H9 (cell line): ENCODE data around the gene GRID2. TPM values are rescaled to one million over a fixed set of nuclear protein-coding genes. Genes with fewer than 3 reads are reported as not detected.

ENCODE experiments used
- DNase-seq: peaks from one replicate; pipeline ENCODE4 v3.0.0-alpha.2; 2017
- H2AFZ ChIP-seq: one replicate; pipeline ENCODE4 v1.6.1; 2013; ENCODE audit warnings: mild to moderate bottlenecking, low read length, control low read depth, moderate library complexity
- H2AK5ac ChIP-seq: 2 replicates; pipeline ENCODE4 v1.6.1; 2013; ENCODE audit warnings: low read length, control low read depth, mixed read lengths; ENCODE audit not compliant: insufficient read length
- H2BK120ac ChIP-seq: one replicate; pipeline ENCODE4 v1.6.1; 2013; ENCODE audit warnings: low read depth, mild to moderate bottlenecking, low read length, control low read depth, inconsistent platforms; ENCODE audit not compliant: poor library complexity, severe bottlenecking
- H2BK12ac ChIP-seq: 2 replicates; pipeline ENCODE4 v1.6.1; 2013; ENCODE audit warnings: low read length, control low read depth, mixed read lengths, low read depth; ENCODE audit not compliant: insufficient read length
- H2BK15ac ChIP-seq: 2 replicates; pipeline ENCODE4 v1.6.1; 2013; ENCODE audit warnings: low read depth, low read length, control low read depth
- H2BK20ac ChIP-seq: one replicate; pipeline ENCODE4 v1.6.1; 2013; ENCODE audit warnings: low read depth, mild to moderate bottlenecking, low read length, control low read depth, inconsistent platforms; ENCODE audit not compliant: poor library complexity, severe bottlenecking
- H2BK5ac ChIP-seq: 2 replicates; pipeline ENCODE4 v1.6.1; 2013; ENCODE audit warnings: low read length, control low read depth, mixed read lengths; ENCODE audit not compliant: insufficient read length
- H3K14ac ChIP-seq: 2 replicates; pipeline ENCODE4 v1.6.1; 2013; ENCODE audit warnings: low read length, control low read depth; ENCODE audit not compliant: insufficient read depth
- H3K18ac ChIP-seq: 2 replicates; pipeline ENCODE4 v1.6.1; 2013; ENCODE audit warnings: low read depth, mild to moderate bottlenecking, mixed read lengths, low read length, control low read depth; ENCODE audit not compliant: insufficient read length
- H3K23ac ChIP-seq: 2 replicates; pipeline ENCODE4 v1.6.1; 2013; ENCODE audit warnings: low read length, control low read depth, mixed read lengths, low read depth; ENCODE audit not compliant: insufficient read length
- H3K23me2 ChIP-seq: 2 replicates; pipeline ENCODE4 v1.6.1; 2013; ENCODE audit warnings: low read depth, mild to moderate bottlenecking, mixed read lengths, low read length, control low read depth; ENCODE audit not compliant: insufficient read length, poor library complexity, severe bottlenecking
- H3K27ac ChIP-seq: 2 replicates; pipeline ENCODE4 v1.5.1; 2013; ENCODE audit warnings: low read length, control low read depth, mixed read lengths, low read depth; ENCODE audit not compliant: insufficient read length
- H3K27me3 ChIP-seq: 2 replicates; pipeline ENCODE4 v1.6.1; 2013; ENCODE audit warnings: low read length, control low read depth, inconsistent platforms; ENCODE audit not compliant: insufficient read depth
- H3K4ac ChIP-seq: 2 replicates; pipeline ENCODE4 v1.6.1; 2013; ENCODE audit warnings: low read depth, mild to moderate bottlenecking, control low read depth, inconsistent platforms, low read length, moderate library complexity
- H3K4me1 ChIP-seq: 2 replicates; pipeline ENCODE4 v1.6.1; 2013; ENCODE audit warnings: low read length, control low read depth, inconsistent platforms; ENCODE audit not compliant: insufficient read depth
- H3K4me2 ChIP-seq: 2 replicates; pipeline ENCODE4 v1.6.1; 2013; ENCODE audit warnings: low read length, control low read depth, mixed read lengths; ENCODE audit not compliant: insufficient read length, insufficient read depth
- H3K56ac ChIP-seq: 2 replicates; pipeline ENCODE4 v1.6.1; 2013; ENCODE audit warnings: low read depth, mild to moderate bottlenecking, mixed read lengths, low read length, control low read depth; ENCODE audit not compliant: insufficient read length
- H3K79me1 ChIP-seq: 2 replicates; pipeline ENCODE4 v1.6.1; 2013; ENCODE audit warnings: low read depth, mild to moderate bottlenecking, moderate library complexity, low read length, control low read depth, inconsistent platforms; ENCODE audit not compliant: insufficient read depth, poor library complexity, severe bottlenecking
- H3K79me2 ChIP-seq: 2 replicates; pipeline ENCODE4 v1.6.1; 2013; ENCODE audit warnings: low read length, control low read depth, inconsistent platforms; ENCODE audit not compliant: insufficient read depth
- H3K9ac ChIP-seq: 2 replicates; pipeline ENCODE4 v1.6.1; 2013; ENCODE audit warnings: low read length, control low read depth, mixed read lengths; ENCODE audit not compliant: insufficient read length; ENCODE audit errors: extremely low read depth
- H3K9me3 ChIP-seq: one replicate; pipeline ENCODE4 v1.6.1; 2013; ENCODE audit warnings: low read depth, low read length, inconsistent platforms; ENCODE audit not compliant: control insufficient read depth
- H3T11ph ChIP-seq: one replicate; pipeline ENCODE4 v1.6.1; 2013; ENCODE audit warnings: mild to moderate bottlenecking, low read length, control low read depth, inconsistent platforms
- H4K20me1 ChIP-seq: one replicate; pipeline ENCODE4 v1.6.1; 2013; ENCODE audit not compliant: control insufficient read depth, insufficient read length, insufficient read depth
- H4K5ac ChIP-seq: 2 replicates; pipeline ENCODE4 v1.6.1; 2013; ENCODE audit warnings: low read depth, mild to moderate bottlenecking, mixed read lengths, low read length, control low read depth; ENCODE audit not compliant: insufficient read length
- H4K8ac ChIP-seq: replicated peaks from 2 replicates; pipeline ENCODE4 v1.6.1; 2013; ENCODE audit warnings: low read length, control low read depth, mixed read lengths, low read depth; ENCODE audit not compliant: insufficient read length
- H4K91ac ChIP-seq: 2 replicates; pipeline ENCODE4 v1.6.1; 2013; ENCODE audit warnings: low read depth, mild to moderate bottlenecking, moderate library complexity, mixed read lengths, low read length, control low read depth; ENCODE audit not compliant: insufficient read length
- H3K27ac Mint-ChIP-seq, 3 experiments: 2 replicates in 2 of 3; 3 replicates in 1 of 3; pipeline ENCODE4 v1.8.0; 2020 to 2021; ENCODE audit warnings: mixed read lengths in 3 of 3, mild to moderate bottlenecking in 1 of 3, moderate library complexity in 1 of 3
- H3K27me3 Mint-ChIP-seq: 2 replicates; pipeline ENCODE4 v1.8.0; 2021; ENCODE audit warnings: low read depth, mild to moderate bottlenecking, moderate library complexity, mixed read lengths
- H3K36me3 Mint-ChIP-seq, 3 experiments: 2 replicates in 2 of 3; 3 replicates in 1 of 3; pipeline ENCODE4 v1.8.0; 2020 to 2021; ENCODE audit warnings: low read depth in 3 of 3, mixed read lengths in 3 of 3; ENCODE audit not compliant: insufficient read depth in 1 of 3
- H3K4me1 Mint-ChIP-seq, 2 experiments: 2 replicates each; pipeline ENCODE4 v1.8.0; 2020; ENCODE audit warnings: mixed read lengths in 2 of 2
- H3K4me3 Mint-ChIP-seq, 2 experiments: 2 replicates in 1 of 2; 3 replicates in 1 of 2; pipeline ENCODE4 v1.8.0; 2020 to 2021; ENCODE audit warnings: mild to moderate bottlenecking in 2 of 2, mixed read lengths in 2 of 2, moderate library complexity in 1 of 2
- H3K9me3 Mint-ChIP-seq, 2 experiments: 2 replicates in 1 of 2; 3 replicates in 1 of 2; pipeline ENCODE4 v1.8.0; 2020; ENCODE audit warnings: mild to moderate bottlenecking in 2 of 2, mixed read lengths in 2 of 2, moderate library complexity in 1 of 2
- CTCF ChIP-seq: fragments of 200-600 bp; sonication (generic); conservative IDR thresholded peaks from 3 replicates; pipeline ENCODE4 v1.8.0; 2021; ENCODE audit warnings: antibody characterized with exemption, mild to moderate bottlenecking
- WGBS: extraction: QIAGEN DNeasy Blood & Tissue Kit; methylation state at CpG from one replicate; pipeline ENCODE4 v1.1.7; 2013; ENCODE audit warnings: missing lambda C conversion rate, low lambda C conversion rate, mixed read lengths; ENCODE audit not compliant: insufficient read length; ENCODE audit errors: extremely low coverage; 5-methylcytosine and 5-hydroxymethylcytosine counted together
- total RNA-seq: library from RNA; stranded (reverse); gene quantifications from 2 replicates; pipeline ENCODE4 v1.2.1, GENCODE V29; 2021

GRID2 gene
- total RNA-seq, 1 experiment from 2014 or later, result 21.8 TPM

DNA sequence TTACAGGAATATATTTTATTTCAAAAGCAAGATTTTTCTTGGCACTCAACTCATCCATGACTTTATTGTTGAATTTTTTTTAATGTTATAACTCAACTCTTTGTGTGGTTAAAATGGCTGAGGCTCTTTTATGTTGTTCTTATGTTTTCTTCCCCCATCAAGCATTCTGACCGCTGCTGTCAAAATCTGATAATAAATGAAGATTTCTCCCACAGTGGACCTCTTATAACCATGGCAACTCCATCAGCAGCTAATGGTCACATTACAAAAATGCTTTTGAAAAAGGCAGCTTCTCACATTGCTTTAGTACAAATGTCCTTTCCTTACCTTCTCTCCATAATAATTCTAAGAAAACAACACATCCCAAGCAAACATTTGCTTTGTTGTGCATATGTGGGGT, 1428.7 kb downstream of the GRID2 start:
- Histone ChIP-seq H4K20me1 (no peaks in the 10 kb centered on the region), H3K56ac (no peak overlapping the region), H3K79me1 (no peaks in the 10 kb centered on the region), H3T11ph (no peak overlapping the region), H2BK120ac (no peak overlapping the region), H2AK5ac (no peak overlapping the region), H4K8ac (no peak overlapping the region), H3K4ac (no peak overlapping the region), H2BK12ac (no peak overlapping the region), H4K91ac (no peak overlapping the region), H3K18ac (no peak overlapping the region), H3K9ac (no peak overlapping the region), H2AFZ (no peak overlapping the region), H4K5ac (no peak overlapping the region), H2BK5ac (no peak overlapping the region), H3K4me2 (no peak overlapping the region), H3K23ac (no peak overlapping the region), H3K79me2 (no peaks in the 10 kb centered on the region), H3K9me3 (no peaks in the 10 kb centered on the region), H3K27me3 (no peaks in the 10 kb centered on the region), H3K23me2 (no peaks in the 10 kb centered on the region), H3K27ac (no peak overlapping the region), H3K14ac (no peak overlapping the region), H2BK15ac (no peak overlapping the region), H2BK20ac (no peak overlapping the region), H3K4me1 (peaks cover 7% of the 10 kb centered on the region)
- H3K27me3 Mint-ChIP-seq, result no peaks in the 10 kb centered on the region
- no peak overlapping the region for H3K4me3 Mint-ChIP-seq
- DNase-seq, result no peak
- no peaks in the 10 kb centered on the region for H3K9me3 Mint-ChIP-seq
- peaks cover 25 to 31% of the 10 kb centered on the region in 2 experiments for H3K4me1 Mint-ChIP-seq
- no peaks in the 10 kb centered on the region for H3K36me3 Mint-ChIP-seq
- WGBS, result no CpG with 5 or more reads among the region's 1 CpG
- no peak for TF ChIP-seq CTCF
- no peak overlapping the region for H3K27ac Mint-ChIP-seq
